Measurements from ENCODE around the gene PRKG1. TPM values are rescaled to one million over a fixed set of nuclear protein-coding genes. Genes with fewer than 3 reads are reported as not detected.
A peak's percentile ranks its signal among the peaks of the same experiment; 100 is the strongest.

PRKG1 gene
- total and polyA plus RNA-seq, 12 donors: 3.8 to 48.1 (median 29.9) TPM

DNA sequence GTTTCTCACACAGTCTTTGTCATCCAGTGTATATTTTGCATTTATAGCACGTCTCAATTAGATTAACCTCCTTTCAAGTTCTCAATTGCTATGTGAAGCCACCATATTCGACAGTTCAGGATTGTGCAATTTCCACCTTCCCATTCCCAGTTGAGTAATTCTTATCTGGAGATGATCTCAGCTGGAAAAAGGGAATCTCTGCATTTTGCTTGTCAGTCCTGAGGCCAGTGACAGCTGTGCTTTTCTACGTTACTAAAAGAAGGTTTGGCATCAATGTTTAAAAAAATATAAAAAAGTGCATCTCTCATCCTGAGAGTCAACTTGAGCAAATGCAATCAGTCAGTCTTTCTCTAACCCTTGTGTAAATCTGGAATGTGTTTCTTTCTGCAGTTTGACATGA is 247.7 kb downstream of the PRKG1 start:
- no peak overlapping the region for H3K4me3 ChIP-seq
- intact Hi-C loops (cut with DNase I): no loop called here
- TF ChIP-seq, protein P1, sequence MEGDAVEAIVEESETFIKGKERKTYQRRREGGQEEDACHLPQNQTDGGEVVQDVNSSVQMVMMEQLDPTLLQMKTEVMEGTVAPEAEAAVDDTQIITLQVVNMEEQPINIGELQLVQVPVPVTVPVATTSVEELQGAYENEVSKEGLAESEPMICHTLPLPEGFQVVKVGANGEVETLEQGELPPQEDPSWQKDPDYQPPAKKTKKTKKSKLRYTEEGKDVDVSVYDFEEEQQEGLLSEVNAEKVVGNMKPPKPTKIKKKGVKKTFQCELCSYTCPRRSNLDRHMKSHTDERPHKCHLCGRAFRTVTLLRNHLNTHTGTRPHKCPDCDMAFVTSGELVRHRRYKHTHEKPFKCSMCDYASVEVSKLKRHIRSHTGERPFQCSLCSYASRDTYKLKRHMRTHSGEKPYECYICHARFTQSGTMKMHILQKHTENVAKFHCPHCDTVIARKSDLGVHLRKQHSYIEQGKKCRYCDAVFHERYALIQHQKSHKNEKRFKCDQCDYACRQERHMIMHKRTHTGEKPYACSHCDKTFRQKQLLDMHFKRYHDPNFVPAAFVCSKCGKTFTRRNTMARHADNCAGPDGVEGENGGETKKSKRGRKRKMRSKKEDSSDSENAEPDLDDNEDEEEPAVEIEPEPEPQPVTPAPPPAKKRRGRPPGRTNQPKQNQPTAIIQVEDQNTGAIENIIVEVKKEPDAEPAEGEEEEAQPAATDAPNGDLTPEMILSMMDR (IDR thresholded peaks at IDR 0.05): no peak
- H3K4me1 ChIP-seq: peaks cover 0 to 21% (median 0%) of the 10 kb centered on the region in 9 donors
- H3K36me3 ChIP-seq: no peaks in the 10 kb centered on the region
- 39 to 57% methylated on average over 3 of the region's 3 CpGs for WGBS, 2 donors
- no peaks in the 10 kb centered on the region for H3K27me3 ChIP-seq
- H3K27ac ChIP-seq: peak overlapping the region in 1 of 10 donors; percentile 20
- ATAC-seq (peak in 6 of 8 donors; percentile 14 to 57 (median 46)), DNase-seq (no peak)
- peaks cover 0 to 6% (median 0%) of the 10 kb centered on the region in 11 donors for H3K9me3 ChIP-seq

DNA sequence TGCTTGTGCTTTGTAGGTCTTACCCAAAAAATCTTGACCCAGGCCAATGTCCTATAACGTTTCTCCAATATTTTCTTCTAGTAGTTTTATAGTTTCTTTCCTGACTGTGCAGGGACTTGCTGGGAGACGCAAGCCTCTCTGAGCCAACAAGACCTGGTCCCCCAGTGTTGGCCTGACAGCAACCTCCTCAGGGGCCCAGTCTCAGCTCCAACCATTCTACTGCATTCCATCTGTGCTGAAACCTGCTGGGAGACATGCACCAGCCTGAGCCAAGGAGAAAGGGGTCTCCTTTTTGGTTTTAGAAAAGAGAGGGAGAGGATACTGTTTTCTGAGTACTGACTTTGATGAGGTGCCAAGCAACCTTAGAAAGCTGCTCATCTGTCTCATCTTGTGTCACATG is 251.4 kb downstream of the PRKG1 start:
- 85 to 86% methylated on average over 2 of the region's 2 CpGs for WGBS, 2 donors
- no peak for ATAC-seq
- H3K9me3 ChIP-seq: peaks cover 0 to 28% (median 0%) of the 10 kb centered on the region in 11 donors

DNA sequence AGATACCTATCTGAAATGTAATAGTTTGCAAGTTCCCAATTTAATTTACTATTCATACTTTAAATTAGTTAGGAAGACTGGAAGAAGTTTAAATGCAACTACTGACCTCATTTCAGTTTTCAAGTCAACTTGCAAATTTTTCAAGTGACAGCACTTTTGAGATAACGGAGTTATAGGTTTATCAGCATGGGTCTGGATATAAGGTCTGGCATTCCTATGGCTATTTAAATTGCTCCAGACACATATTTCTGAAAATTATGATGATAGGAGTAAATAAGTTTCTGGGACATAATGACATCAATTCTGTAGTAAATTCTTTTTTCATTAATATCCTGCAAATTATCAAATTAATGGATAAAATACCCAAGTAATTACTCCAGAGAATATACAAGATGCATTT is 251.9 kb downstream of the PRKG1 start:
- TF ChIP-seq, protein P1 (IDR thresholded peaks at IDR 0.05): no peak
- H3K4me3 ChIP-seq: no peak overlapping the region
- H3K4me1 ChIP-seq: peaks cover 0 to 13% (median 0%) of the 10 kb centered on the region in 9 donors
- intact Hi-C loops (cut with DNase I): no loop called here
- 83 to 86% methylated on average over 1 of the region's 1 CpG for WGBS, 2 donors
- H3K9me3 ChIP-seq: peaks cover 0 to 28% (median 0%) of the 10 kb centered on the region in 11 donors
- H3K27me3 ChIP-seq: no peaks in the 10 kb centered on the region
- no peaks in the 10 kb centered on the region for H3K36me3 ChIP-seq
- ATAC-seq (no peak), DNase-seq (no peak)
- H3K27ac ChIP-seq: no peak overlapping the region

More for the DNA sequence above, 251.4 kb downstream of the PRKG1 start:
- Histone ChIP-seq H3K36me3 (no peaks in the 10 kb centered on the region), H3K4me1 (peaks cover 0 to 16% (median 0%) of the 10 kb centered on the region in 9 donors), H3K27me3 (no peaks in the 10 kb centered on the region), H3K4me3 (no peak overlapping the region), H3K27ac (no peak overlapping the region)
- no peak for DNase-seq
- intact Hi-C loops (cut with DNase I): no loop called here
- TF ChIP-seq, protein P1 (IDR thresholded peaks at IDR 0.05): no peak

DNA sequence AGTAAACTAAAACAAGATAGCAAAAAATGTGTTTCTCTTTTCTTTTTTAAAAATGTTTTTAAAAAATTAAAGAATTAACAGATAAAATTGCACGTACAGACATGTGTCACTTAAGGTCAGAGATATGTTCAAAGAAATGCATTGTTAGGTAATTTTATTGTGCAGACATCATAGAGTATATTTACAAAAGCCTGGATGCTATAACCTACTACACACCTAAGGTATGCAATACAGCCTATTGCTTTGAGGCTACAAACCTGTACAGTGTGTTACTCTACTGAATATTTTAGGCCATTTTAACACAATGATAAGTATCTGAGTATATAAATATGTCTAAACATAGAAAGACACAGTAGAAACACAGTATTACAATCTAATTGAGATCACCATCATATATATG is 253.1 kb downstream of the PRKG1 start:
- no peak for DNase-seq
- TF ChIP-seq, protein P1 (IDR thresholded peaks at IDR 0.05): no peak
- intact Hi-C loops (cut with DNase I): no loop called here
- Histone ChIP-seq H3K36me3 (no peaks in the 10 kb centered on the region), H3K4me1 (peaks cover 0 to under 1% (median 0%) of the 10 kb centered on the region in 9 donors), H3K27ac (no peak overlapping the region), H3K4me3 (no peak overlapping the region), H3K9me3 (peaks cover 0 to 28% (median 0%) of the 10 kb centered on the region in 11 donors), H3K27me3 (no peaks in the 10 kb centered on the region)
- ATAC-seq: no peak
- WGBS, 2 donors: 79 to 84% methylated on average over 1 of the region's 1 CpG
